ENCODE data around the gene GPR148. TPM values are rescaled to one million over a fixed set of nuclear protein-coding genes. Genes with fewer than 3 reads are reported as not detected.
"Not testable (repeated sequence)": the region's sequence is repeated elsewhere in the genome, so short reads cannot be mapped to it uniquely, and the experiment has no call there.

Gene GPR148, protein sequence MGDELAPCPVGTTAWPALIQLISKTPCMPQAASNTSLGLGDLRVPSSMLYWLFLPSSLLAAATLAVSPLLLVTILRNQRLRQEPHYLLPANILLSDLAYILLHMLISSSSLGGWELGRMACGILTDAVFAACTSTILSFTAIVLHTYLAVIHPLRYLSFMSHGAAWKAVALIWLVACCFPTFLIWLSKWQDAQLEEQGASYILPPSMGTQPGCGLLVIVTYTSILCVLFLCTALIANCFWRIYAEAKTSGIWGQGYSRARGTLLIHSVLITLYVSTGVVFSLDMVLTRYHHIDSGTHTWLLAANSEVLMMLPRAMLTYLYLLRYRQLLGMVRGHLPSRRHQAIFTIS
- not detected for total RNA-seq
- long read RNA-seq, result 0 reads

DNA sequence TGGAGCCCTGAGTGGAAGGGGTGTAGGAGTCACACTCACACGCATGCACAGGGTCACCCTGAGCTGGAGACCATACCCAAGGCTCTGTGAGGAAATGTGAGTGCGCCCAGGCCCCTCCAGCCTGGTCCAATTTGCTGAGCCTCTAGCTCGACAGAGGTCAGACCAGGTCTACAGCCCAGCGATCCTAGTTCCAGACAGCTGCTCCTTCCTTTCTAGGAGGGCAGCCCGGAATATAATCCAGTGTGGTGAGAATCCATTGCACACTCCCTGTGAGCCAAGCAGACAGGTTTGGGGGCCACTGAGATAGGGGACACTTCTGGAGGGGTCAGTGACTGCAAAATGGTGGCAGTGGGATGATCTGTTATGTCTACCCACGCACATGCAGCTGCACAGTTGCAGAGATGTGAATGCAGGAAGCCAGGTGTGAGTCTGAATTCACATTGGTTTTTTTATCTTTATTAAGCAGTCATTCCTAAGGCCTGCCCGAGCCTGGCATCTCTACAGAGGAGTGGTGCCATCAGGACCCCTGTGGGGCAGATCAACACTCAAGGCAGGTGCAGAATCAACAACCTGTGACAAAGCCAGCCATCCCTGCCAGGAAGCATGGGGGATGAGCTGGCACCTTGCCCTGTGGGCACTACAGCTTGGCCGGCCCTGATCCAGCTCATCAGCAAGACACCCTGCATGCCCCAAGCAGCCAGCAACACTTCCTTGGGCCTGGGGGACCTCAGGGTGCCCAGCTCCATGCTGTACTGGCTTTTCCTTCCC lies at the start of gene GPR148:
GPR148 (plus strand) TSS at position 522 of the 768 bp plus-strand sequence; CDS start at position 604, 82 bp downstream.
- intact Hi-C loops (cut with DNase I), result no loop called here
- DNase-seq (ENCODE audit: low spot score), result no peak

DNA sequence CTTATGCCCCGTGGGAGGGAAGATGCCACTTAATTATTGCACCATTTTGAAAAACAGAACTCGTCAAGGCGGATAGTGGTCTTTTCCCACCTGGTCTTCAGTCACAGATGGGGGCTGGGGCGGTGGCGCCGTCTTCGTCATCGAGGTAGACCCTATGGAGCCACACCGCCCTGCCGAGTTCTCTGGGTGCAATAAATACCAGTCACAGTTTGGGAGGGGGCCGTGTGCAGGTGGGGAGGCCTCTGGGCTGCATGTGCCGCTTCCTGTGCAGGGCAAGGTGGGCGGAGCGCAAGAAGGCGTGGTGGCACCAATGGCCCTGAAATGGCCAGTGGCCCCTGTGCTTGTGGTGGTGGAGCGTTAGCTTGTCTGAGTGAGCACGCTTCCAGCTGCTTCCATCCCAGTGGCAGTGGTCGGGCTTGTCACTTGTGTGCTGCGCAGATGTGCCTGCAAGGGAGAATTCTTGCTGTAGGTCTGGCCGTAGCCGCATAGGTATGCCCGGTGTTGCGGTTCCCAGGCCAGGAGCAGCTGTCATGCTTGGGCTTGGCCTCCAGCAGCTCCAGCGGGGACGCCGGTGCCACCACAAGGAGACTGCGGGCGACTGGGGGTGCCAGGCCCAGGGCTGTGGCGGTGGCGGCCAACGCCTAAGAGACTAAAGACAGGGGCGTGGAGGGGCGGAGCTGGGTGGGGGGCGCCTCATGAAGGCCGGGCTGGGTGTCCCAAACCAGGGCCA lies 36.7 kb upstream of the GPR148 start:
- intact Hi-C loops (cut with DNase I); DNase-seq (ENCODE audit: low spot score): not testable (repeated sequence)

DNA sequence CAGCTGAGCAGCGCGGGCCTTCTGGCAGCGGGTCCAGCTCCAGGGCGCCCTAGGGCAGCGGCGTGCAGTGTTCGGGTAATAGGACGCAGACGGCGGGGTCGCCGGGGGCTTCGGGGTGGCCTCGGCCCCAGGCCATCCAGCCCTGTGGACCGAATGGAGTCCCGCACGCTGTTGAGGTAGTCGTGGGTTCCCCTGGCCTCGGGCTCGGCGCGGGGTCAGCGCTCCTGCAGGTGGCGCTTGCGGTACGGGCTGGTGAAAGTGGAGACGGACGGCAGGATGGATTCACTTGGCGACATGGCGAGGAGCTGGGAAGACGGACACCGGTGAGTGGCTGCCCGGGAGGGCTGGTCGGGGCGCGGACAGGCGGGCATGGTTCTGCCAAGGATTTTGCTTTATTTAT lies 35.4 kb upstream of the GPR148 start:
- peak; percentile 70 for DNase-seq (ENCODE audit: low spot score)
- intact Hi-C loops (cut with DNase I), result not testable (repeated sequence)

DNA sequence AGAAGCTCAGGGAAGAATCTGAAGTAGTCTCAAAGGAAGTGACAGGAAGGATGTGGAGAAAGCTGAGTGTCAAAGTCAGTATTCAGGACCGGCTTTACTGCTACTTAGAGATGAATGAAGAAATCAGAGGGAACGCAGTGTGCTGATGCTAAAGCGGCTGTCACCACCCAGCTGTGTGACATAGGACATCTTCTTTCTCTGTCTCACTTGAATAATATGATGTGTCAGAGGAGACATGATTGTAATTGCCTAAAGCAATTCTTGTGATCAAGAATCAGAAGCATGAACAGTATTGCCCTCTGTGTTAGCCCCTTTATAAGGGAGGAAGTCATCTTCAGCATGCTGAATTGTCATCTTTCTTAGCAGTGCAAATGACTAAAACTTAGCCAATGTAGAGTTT lies 25.6 kb upstream of the GPR148 start:
- intact Hi-C loops (cut with DNase I), result not testable (repeated sequence)

DNA sequence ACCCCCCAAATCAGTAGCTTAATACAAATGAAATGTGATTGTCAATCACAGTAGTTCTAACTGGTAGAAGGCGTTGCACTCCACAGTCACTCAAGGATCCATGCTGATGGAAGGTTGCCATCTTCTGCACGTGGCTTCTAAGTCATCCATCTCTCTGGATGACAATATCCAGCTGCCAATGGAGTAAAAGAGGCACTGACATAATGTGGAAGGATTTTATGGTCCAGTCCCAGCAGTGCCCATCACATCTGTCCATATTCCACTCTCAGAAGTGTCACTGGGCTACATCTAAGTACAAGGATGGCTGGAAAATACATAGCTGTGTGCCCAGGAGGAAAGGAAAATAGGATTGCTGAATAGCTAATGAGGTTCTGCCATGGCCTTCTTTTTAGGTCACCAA lies 14.1 kb upstream of the GPR148 start:
- intact Hi-C loops (cut with DNase I); DNase-seq (ENCODE audit: low spot score): not testable (repeated sequence)

More for the DNA sequence above, 25.6 kb upstream of the GPR148 start:
- not testable (repeated sequence) for DNase-seq (ENCODE audit: low spot score)

DNA sequence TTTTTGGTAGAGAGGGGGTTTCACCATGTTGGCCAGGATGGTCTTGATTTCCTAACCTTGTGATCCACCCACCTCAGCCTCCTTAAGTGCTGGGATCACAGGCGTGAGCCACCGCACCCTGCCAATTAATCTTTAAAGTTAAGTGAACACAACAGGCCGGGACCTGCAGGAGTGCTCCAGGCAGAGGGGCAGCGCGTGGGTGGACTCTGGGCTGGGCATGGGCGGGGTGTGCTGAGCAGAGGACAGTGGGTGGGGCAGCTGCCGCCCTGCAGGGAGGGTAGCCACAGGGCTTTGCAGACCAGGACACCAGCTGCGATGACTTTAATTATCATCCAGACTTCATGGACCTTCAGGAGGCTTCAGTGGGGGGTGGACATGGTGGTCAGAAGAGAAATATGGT lies 8.8 kb upstream of the GPR148 start:
- intact Hi-C loops (cut with DNase I), result no loop called here
- DNase-seq (ENCODE audit: low spot score), result no peak

DNA sequence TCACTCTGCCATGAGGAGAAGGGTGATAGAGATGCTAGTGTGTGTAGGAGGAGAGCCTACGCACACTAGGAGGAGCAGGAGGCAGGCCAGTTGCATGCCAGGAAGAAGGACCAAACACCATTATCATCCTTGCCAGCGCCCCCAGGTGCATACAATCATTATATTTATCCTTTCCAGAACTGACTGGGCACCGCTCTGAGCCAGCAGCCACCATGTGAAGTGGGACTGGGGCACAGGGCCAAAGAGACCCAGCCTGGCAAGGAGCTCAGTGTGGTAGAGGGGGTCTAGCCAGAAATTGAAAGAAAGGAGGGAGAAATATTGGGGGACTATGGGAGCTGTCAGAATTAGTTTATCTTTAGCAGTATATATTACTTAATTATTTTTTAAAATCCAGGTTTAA lies 8.3 kb upstream of the GPR148 start:
- intact Hi-C loops (cut with DNase I), result no loop called here
- no peak for DNase-seq (ENCODE audit: low spot score)

DNA sequence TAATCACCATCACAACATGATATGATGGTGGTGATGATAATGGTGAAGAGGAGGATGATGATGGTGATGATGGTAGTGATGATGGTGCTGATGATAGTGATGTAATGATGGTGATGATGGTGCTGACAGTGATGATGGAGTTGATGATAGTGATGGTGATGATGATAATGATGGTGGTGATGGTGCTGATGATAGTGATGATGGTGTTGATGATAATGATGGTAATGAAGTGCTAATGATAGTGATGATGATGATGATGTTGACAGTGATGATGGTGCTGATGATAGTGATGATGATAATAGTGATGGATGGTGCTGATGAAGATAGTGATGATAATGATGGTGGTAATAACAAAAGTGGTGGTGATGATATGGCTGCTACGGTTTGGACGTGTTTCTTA lies 4.4 kb upstream of the GPR148 start:
- DNase-seq (ENCODE audit: low spot score), result no peak
- intact Hi-C loops (cut with DNase I), result no loop called here

DNA sequence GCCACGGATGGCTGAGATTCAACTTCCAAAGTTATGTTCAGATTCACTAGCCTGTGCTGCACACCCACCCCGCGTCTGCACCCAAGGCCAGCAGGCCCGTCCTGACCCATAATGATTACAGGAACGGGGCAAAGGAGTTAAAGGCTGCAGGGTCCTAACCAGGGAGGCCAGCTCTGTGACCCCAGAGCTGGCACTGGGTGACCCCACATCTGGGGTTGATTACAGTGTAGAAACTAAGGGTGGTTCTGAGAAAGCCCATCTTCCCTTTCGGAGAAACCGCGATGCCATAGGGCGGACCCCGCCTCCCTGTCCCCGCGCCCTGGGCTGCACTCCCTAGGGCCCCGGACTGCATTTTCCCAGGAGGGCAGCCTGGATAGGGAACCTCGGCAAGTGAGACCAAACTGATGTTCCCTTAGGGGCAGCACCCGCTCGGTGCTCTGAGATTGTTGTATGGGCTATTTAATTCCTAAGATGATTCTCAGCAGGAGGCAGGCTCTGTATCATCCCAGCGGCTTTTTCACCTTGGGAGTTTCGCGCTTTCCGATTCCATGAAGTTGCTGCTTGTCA lies 2.2 kb upstream of the GPR148 start:
- no peak for DNase-seq (ENCODE audit: low spot score)
- intact Hi-C loops (cut with DNase I), result no loop called here

DNA sequence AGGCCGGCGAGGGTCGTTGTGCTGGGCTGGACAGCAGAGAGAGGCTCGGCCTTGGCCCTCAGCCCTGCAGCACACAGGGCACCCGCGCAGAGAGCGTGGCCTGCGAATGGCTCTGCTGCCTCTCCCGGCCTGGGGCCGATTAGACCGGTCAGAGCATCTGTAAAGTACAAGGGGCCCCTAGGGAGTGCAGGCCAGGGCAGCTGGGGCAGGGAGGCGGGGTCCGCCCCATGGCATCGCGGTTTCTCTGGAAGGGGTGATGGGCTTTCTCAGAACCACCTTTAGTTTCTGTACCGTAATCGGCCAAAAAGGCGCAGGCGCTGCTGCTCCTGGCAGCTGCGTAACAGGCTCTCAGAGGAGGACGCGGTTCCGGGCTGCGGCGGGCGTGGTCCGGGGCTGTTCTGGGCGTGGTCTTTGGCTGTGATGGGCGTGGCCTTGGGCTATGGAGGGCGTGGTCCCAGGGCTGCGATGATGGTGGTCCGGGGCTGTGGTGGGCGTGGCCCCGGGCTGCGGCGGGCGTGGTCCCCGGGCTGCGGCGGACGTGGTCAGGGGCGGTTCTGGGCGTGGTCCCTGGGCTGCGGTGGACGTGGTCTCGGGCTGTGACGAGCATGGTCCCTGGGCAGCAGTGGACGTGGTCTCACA lies 1.5 kb upstream of the GPR148 start:
- intact Hi-C loops (cut with DNase I), result no loop called here
- DNase-seq (ENCODE audit: low spot score), result peak; percentile 87

DNA sequence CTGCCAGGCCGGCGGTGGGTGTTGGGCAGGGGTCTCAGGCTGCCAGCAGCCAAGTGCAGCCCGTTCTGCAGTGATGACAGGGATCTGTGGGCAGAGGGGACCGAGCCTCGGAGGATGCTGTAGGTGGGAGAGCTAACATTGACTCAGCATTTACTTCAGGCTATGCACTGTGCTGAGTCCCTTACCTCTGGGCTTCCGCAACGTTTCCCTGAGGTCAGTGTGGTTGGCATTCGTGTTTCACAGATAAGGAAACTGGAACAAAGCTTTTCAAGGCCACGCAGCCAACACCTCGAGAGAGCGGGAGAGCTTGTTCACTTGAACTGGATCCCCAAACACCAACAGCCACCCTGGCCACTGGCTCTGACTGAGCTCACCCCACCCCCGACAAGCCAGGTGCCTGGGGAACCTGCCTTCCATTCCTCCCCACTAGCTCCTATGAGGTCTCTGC lies 839 bp upstream of the GPR148 start:
- peak; percentile 71 for DNase-seq (ENCODE audit: low spot score)
- intact Hi-C loops (cut with DNase I), result no loop called here

DNA sequence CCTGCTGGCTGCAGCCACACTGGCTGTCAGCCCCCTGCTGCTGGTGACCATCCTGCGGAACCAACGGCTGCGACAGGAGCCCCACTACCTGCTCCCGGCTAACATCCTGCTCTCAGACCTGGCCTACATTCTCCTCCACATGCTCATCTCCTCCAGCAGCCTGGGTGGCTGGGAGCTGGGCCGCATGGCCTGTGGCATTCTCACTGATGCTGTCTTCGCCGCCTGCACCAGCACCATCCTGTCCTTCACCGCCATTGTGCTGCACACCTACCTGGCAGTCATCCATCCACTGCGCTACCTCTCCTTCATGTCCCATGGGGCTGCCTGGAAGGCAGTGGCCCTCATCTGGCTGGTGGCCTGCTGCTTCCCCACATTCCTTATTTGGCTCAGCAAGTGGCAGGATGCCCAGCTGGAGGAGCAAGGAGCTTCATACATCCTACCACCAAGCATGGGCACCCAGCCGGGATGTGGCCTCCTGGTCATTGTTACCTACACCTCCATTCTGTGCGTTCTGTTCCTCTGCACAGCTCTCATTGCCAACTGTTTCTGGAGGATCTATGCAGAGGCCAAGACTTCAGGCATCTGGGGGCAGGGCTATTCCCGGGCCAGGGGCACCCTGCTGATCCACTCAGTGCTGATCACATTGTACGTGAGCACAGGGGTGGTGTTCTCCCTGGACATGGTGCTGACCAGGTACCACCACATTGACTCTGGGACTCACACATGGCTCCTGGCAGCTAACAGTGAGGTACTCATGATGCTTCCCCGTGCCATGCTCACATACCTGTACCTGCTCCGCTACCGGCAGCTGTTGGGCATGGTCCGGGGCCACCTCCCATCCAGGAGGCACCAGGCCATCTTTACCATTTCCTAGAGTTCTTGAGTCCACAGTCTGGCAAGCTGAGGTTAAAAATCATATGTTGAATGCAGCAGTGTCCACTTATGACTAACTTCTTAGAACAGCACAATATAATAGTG lies 741 bp downstream of the GPR148 start:
- no peak for DNase-seq (ENCODE audit: low spot score)
- intact Hi-C loops (cut with DNase I), result no loop called here

DNA sequence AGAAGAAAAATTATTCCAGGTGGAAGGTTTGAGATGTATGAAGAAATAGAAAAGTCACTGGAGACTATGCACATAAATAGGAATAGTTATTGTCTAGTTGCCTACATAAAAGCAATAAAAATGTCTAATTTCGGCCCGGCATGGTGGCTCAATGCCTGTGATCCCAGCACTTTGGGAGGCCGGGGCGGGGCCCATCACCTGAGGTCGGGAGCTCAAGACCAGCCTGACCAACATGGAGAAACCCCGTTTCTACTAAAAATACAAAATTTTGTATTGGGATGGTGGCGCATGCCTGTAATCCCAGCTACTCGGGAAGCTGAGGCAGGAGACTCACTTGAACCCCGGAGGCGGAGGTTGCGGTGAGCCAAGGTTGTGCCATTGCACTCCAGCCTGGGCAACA lies 3.4 kb downstream of the GPR148 start:
- intact Hi-C loops (cut with DNase I), result not testable (repeated sequence)

DNA sequence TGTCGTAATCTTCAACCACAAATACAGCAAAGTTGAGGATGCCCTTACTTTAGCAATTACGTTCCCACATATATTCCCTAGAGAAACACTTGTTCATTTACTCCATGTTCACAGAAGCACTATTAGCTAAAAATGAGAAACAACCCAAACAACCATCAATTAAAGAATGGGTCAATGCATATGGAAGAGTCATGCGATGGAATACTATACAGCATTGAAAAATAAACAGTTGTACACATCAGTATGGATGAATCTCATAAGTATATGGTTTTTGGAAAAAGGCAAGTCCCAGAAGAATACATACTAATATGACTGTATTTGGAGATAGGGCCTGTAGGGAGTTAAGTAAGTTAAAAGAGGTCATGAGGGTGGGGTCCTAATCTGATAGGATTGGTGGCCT lies 6.3 kb downstream of the GPR148 start:
- intact Hi-C loops (cut with DNase I), result no loop called here
- no peak for DNase-seq (ENCODE audit: low spot score)

More for the DNA sequence above, 3.4 kb downstream of the GPR148 start:
- not testable (repeated sequence) for DNase-seq (ENCODE audit: low spot score)

DNA sequence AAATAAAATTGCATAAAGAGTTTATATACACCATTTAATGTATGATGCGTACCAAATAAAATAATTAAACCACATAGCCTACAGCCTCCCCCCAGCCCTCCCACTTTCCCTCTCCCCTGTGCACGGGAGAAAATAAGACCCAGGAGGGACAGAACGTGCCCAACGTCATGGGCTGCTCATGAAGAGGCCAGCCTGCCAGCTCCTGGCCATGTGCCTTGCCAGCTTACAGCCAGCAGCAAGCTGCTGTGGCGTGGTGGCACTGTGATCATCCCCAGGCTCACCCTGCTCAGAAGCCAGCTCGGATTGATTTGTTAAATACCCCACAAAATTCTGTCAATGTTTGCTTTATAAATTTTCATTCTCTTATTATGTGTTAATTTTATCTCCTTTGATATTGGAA lies 7.6 kb downstream of the GPR148 start:
- intact Hi-C loops (cut with DNase I), result no loop called here
- DNase-seq (ENCODE audit: low spot score), result no peak

DNA sequence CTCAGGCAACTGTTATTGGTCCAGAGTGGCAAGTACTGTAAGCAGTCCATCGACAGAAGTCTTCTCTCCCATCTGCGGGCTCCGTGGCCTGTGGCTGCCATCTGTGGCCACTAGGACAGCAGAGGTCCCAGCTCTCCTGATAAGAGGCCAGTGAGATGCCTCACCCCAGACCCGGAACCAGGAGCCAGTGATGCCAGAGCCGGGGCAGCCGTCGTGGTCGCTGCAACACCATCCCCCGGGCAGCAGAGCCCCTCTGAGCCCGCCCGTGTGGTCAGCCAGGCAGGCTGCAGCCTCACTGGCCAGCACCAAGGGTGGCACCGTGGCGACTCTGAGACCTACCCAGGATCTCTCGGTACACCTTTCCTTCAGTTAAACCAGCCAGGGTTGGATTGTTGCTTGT lies 8.7 kb downstream of the GPR148 start:
- intact Hi-C loops (cut with DNase I), result no loop called here
- no peak for DNase-seq (ENCODE audit: low spot score)

DNA sequence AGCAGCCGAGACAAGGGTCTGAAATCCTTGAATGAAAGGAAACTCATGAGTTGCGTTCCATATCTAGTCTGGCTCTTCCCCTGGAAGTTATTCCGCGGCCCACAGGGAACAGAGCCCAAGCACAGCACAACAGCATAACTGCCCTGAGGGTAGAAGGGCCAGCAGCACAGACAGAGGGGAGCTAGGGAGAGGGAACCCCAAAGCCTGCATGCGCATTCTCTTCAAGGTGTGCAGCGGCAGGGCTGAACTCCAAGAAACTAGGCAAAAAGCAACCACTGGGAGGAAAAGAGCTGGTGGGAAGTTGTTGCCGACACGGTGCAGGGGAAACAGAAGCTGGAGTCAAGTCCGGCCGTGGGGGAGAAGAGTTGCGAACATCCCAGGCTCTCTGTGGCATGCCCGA lies 11.8 kb downstream of the GPR148 start:
- intact Hi-C loops (cut with DNase I), result no loop called here
- no peak for DNase-seq (ENCODE audit: low spot score)

DNA sequence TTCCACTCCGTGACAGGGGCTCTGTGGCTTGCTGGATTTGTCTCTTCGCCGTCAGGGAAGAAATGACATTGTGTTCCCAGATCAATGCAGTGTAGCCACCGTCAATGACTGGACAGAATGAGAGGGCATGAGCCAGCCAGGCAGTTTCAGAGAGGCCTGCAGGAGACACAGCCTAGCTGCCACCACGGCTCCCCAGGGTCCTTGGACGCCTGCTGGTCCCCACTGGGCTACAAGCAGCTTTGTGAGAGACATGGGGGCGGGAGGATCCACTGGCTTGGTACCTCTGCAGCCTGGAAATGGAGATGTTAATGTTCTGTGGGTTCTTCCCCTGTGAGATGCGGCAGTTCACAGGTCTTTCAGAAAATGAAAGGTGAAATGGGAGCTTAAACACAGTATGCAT lies 14.4 kb downstream of the GPR148 start:
- DNase-seq (ENCODE audit: low spot score), result no peak
- intact Hi-C loops (cut with DNase I), result no loop called here

Measured in cardiac septum (tissue), 1 donor.